Activated CD8-positive, alpha-beta T cell treated with anti-CD3 and anti-CD28 coated beads, Interleukin-2, amount 10 ng/mL, durations not matched to agents 7 days and 5 days (primary cell): ENCODE measurements around the gene PPM1D. TPM values are rescaled to one million over a fixed set of nuclear protein-coding genes. Genes with fewer than 3 reads are reported as not detected.
"Not testable (repeated sequence)": the region's sequence is repeated elsewhere in the genome, so short reads cannot be mapped to it uniquely, and the experiment has no call there.

Experiments used
- ATAC-seq: fragments of 150-1000 bp; cut with Tn5 transposase; one replicate; pipeline ENCODE4 v1.10.0; 2021; ENCODE audit warnings: moderate library complexity
- CTCF ChIA-PET: fragments of 350-600 bp; sonication (Branson Sonifier 250); formaldehyde crosslinking; loops from one replicate; lab custom pipeline; 2021; ENCODE audit warnings: antibody characterized with exemption; lab: Charles Lee
- POLR2A ChIA-PET: fragments of 350-600 bp; sonication (Branson Sonifier 250); formaldehyde crosslinking; loops from one replicate; lab custom pipeline; 2021; ENCODE audit warnings: antibody characterized with exemption; lab: Charles Lee
- DNase-seq: peaks from one replicate; pipeline ENCODE4 v3.0.0-alpha.2; 2020
- H3K27ac Mint-ChIP-seq: one replicate; pipeline ENCODE4 v1.8.0; 2021; ENCODE audit warnings: mild to moderate bottlenecking, mixed read lengths
- H3K27me3 Mint-ChIP-seq: one replicate; pipeline ENCODE4 v1.8.0; 2021; ENCODE audit warnings: low read depth, mixed read lengths
- H3K36me3 Mint-ChIP-seq: one replicate; pipeline ENCODE4 v1.8.0; 2021; ENCODE audit warnings: low read depth, mixed read lengths
- H3K4me1 Mint-ChIP-seq: one replicate; pipeline ENCODE4 v1.8.0; 2021; ENCODE audit warnings: low read depth, mixed read lengths
- H3K4me3 Mint-ChIP-seq: one replicate; pipeline ENCODE4 v1.8.0; 2021; ENCODE audit warnings: mild to moderate bottlenecking, mixed read lengths
- H3K9me3 Mint-ChIP-seq: one replicate; pipeline ENCODE4 v1.8.0; 2022; ENCODE audit warnings: mixed read lengths; ENCODE audit not compliant: insufficient read depth
- total RNA-seq, 2 experiments: library from RNA; stranded (reverse); gene quantifications; one replicate each; pipeline ENCODE4 v1.2.3, GENCODE V29; 2021

The PPM1D gene
- total RNA-seq, result 10 to 100 TPM; 20.4 to 21.2 TPM

DNA sequence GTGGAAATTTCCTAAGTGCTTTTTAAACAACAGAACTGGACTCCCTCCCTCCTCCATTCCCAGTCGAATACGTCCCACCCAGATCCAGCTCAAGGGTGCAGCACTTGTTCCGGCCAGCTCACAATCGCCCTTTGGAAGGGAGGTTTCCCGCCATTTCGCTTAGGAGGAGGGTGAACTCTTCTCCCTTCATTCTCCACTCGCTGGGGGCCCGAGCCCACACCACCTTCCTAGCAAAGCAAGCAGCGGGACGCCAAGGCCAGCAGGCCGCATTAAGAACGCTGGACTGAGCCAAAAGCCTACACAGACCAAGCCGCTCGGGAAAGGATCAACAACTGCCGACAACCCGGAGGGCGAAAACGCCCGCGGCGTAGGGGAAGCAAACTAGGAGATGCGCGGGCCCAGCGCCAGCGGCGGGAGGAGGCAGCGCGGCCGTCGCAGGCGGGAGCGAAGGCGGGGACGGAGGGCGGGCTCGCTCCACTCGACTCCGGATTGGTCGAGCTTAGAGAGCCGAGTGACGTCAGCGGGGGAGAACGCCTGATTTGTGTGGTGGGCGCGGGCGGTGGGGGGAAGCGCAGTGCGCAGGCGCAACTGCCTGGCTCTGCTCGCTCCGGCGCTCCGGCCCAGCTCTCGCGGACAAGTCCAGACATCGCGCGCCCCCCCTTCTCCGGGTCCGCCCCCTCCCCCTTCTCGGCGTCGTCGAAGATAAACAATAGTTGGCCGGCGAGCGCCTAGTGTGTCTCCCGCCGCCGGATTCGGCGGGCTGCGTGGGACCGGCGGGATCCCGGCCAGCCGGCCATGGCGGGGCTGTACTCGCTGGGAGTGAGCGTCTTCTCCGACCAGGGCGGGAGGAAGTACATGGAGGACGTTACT, at the start of gene PPM1D:
Gene PPM1D, plus strand, starts transcription at position 574 of the 870 bp plus-strand sequence. Its CDS starts 222 bp downstream, at position 796.
- ATAC-seq (peak; percentile 95), DNase-seq (peak; percentile 99)
- ChIA-PET CTCF (interaction anchor here (0.7 to 2.7 kb wide), 6 partner anchors 23 to 1035 kb away, joined by 3 to 21 read pairs (median 3); partner anchors contain the start of gene DHX40), POLR2A (interaction anchor here (0.7 to 2.1 kb wide), 18 partner anchors 9 to 752 kb away, joined by 3 to 13 read pairs (median 3); partner anchors contain the start of gene USP32)
- Mint-ChIP-seq H3K27ac (peak within 1 kb of the TSS; percentile 96), H3K27me3 (peaks cover 2% of the 10 kb centered on the region), H3K4me3 (peak within 1 kb of the TSS; percentile 92), H3K36me3 (peaks cover 16% of the 10 kb centered on the region), H3K4me1 (peaks cover 39% of the 10 kb centered on the region), H3K9me3 (no peaks in the 10 kb centered on the region)

DNA sequence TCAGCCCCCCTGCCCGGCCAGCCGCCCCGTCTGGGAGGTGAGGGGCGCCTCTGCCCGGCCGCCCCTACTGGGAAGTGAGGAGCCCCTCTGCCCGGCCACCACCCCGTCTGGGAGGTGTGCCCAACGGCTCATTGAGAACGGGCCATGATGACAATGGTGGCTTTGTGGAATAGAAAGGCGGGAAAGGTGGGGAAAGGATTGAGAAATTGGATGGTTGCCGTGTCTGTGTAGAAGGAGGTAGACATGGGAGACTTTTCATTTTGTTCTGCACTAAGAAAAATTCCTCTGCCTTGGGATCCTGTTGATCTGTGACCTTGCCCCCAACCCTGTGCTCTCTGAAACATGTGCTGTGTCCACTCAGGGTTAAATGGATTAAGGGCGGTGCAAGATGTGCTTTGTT, 47.7 kb upstream of the PPM1D start:
- H3K4me1 Mint-ChIP-seq, H3K27ac Mint-ChIP-seq, H3K9me3 Mint-ChIP-seq, DNase-seq, CTCF ChIA-PET, POLR2A ChIA-PET, H3K36me3 Mint-ChIP-seq, H3K4me3 Mint-ChIP-seq, H3K27me3 Mint-ChIP-seq, ATAC-seq: not testable (repeated sequence)

DNA sequence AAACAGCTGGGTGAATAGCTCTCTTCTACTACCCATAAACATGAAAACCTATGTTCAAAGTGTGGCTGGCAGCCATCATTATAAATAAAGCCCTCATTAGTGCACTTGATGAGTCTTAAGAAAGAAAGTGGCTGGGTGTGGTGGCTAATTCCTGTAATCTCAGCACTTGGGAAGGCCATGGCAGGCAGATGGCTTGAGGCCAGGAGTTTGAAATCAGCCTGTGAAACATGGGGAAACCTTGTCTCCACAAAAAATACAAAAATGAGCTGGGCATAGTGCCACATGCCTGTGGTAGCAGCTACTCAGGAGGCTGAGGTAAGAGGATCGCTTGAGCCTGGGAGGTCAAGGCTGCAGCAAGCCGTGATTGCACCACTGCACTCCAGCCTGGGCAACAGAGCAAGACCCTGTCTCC, 45.6 kb upstream of the PPM1D start:
- DNase-seq (no peak), ATAC-seq (no peak)
- ChIA-PET CTCF (interaction anchor here (1.5 to 5.0 kb wide), 2 partner anchors 16 to 45 kb away, joined by 3 to 16 read pairs; partner anchors contain the start of gene PPM1D), POLR2A (interaction anchor here (0.6 kb wide), 1 partner anchor 33 kb away, joined by 4 read pairs; no protein-coding TSS in a partner anchor)
- H3K9me3 Mint-ChIP-seq, result peaks cover 12% of the 10 kb centered on the region
- H3K36me3 Mint-ChIP-seq, result no peaks in the 10 kb centered on the region
- H3K4me3 Mint-ChIP-seq, result no peak overlapping the region
- no peak overlapping the region for H3K27ac Mint-ChIP-seq
- no peaks in the 10 kb centered on the region for H3K27me3 Mint-ChIP-seq
- no peaks in the 10 kb centered on the region for H3K4me1 Mint-ChIP-seq

DNA sequence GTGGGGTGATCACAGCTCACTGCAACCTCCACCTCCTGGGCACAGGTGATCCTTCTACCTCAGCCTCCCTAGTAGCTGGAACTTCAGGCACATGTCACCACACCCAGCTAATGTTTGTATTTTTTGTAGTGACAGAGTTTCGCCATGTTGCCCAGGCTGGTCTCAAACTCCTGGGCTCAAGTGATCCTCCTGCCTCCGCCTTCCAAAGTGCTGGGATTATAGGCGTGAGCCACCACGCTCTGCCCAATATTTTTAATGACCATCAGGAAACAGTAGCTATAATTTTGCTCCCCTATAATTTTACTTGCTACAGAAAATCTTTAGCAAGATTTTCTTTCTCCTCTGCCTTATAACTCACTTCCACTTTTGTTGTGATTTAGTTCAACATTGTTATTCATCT, 44.2 kb upstream of the PPM1D start:
- H3K4me3 Mint-ChIP-seq, result no peak overlapping the region
- no peak overlapping the region for H3K27ac Mint-ChIP-seq
- DNase-seq (no peak), ATAC-seq (no peak)
- no peaks in the 10 kb centered on the region for H3K36me3 Mint-ChIP-seq
- no peaks in the 10 kb centered on the region for H3K27me3 Mint-ChIP-seq
- CTCF ChIA-PET, result interaction anchor here (5.0 kb wide), 1 partner anchor 14 kb away, joined by 16 read pairs; no protein-coding TSS in a partner anchor
- peaks cover 12% of the 10 kb centered on the region for H3K9me3 Mint-ChIP-seq
- POLR2A ChIA-PET, result no interaction called here
- no peaks in the 10 kb centered on the region for H3K4me1 Mint-ChIP-seq

DNA sequence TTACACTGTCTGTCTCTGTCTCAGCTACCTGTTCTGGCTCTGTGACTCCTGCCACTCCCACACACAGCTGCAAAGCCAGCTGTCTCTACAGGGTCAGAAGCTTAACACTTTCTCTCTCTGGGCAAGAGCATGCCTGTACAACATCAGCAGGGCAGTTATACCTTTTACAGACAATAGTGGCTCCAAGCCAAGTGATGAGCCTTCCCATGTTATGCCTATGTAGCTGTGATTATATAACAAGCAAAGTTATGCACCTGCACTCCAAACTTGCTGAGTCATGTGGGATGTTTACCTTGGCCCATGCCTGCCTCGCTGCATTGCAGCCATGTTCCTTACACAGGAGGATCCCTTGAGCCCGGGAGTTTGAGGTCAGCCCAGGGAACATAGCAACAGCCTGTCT, 42.2 kb upstream of the PPM1D start:
- H3K27me3 Mint-ChIP-seq, result no peaks in the 10 kb centered on the region
- no peak for DNase-seq
- H3K27ac Mint-ChIP-seq, result no peak overlapping the region
- POLR2A ChIA-PET, result no interaction called here
- H3K4me1 Mint-ChIP-seq, result no peaks in the 10 kb centered on the region
- peaks cover 11% of the 10 kb centered on the region for H3K9me3 Mint-ChIP-seq
- ATAC-seq, result no peak
- no peak overlapping the region for H3K4me3 Mint-ChIP-seq
- CTCF ChIA-PET, result interaction anchor here (5.0 kb wide), 1 partner anchor 12 kb away, joined by 16 read pairs; no protein-coding TSS in a partner anchor
- no peaks in the 10 kb centered on the region for H3K36me3 Mint-ChIP-seq

DNA sequence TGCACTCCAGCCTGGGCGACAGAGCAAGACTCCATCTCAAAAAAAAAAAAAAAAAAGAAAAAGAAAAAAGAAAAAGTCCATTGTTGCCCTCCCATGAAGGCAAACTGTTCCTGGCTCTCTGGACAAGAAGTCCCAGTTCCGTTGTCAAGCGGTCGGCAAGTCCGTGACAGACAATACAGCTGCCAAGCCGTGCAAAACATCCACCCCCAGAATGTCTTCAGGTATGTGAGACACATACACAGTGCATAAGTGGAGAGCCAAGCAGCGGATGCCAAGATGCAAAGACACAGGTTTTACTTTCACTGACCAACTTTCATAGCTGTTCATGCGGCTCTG, 40.4 kb upstream of the PPM1D start:
- no peak for ATAC-seq
- Mint-ChIP-seq H3K4me1 (no peaks in the 10 kb centered on the region), H3K4me3 (no peak overlapping the region), H3K27me3 (peaks cover 3% of the 10 kb centered on the region), H3K9me3 (peaks cover 7% of the 10 kb centered on the region), H3K36me3 (no peaks in the 10 kb centered on the region), H3K27ac (no peak overlapping the region)
- ChIA-PET CTCF (no interaction called here), POLR2A (interaction anchor here (0.7 kb wide), 1 partner anchor 11 kb away, joined by 3 read pairs; no protein-coding TSS in a partner anchor)
- no peak for DNase-seq

DNA sequence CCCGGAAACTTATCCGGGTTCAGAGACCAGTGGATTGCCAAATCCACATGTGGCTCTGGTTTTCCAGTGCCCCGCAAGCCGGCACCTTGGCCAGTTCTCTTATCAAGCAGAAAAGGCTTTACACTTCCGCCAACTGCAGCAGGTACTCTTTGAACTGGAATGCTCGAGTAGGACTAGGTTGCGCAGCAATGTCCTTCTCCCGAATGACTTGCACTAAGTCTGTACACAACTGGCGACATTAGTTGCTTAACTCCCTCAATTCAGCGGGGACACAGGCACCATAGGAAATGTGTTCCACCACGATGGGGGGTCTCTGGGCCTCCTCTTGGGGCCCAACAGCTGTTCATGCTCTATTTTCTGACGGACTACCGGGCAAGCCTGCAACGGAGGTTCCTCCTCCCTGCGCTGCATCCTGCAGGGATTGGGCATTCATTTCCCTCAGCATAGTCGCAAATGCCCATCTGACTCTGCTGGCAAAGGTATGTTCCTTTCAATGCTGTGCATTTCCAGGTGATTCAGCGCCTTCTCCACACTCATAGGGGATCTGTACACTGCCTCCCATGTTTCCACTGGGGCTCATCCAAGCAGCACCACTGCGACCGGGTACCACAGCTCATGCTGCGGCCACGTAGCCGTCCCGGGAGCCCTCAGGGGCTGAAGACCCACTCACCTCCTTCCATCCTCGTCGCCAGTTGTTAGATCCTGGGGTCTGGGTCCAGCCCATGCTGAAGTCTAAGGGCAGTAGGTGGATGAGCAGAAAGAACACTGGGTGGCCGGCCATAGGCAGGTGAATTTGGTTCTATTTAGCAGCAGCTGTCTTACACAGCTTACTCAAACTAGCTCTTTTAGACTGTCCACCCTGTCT, 39.8 kb upstream of the PPM1D start:
- no peaks in the 10 kb centered on the region for H3K36me3 Mint-ChIP-seq
- no peak for ATAC-seq
- no peaks in the 10 kb centered on the region for H3K4me1 Mint-ChIP-seq
- no peak for DNase-seq
- peaks cover 3% of the 10 kb centered on the region for H3K27me3 Mint-ChIP-seq
- peaks cover 7% of the 10 kb centered on the region for H3K9me3 Mint-ChIP-seq
- CTCF ChIA-PET, result no interaction called here
- H3K27ac Mint-ChIP-seq, result no peak overlapping the region
- no peak overlapping the region for H3K4me3 Mint-ChIP-seq
- POLR2A ChIA-PET, result interaction anchor here (0.7 kb wide), 1 partner anchor 12 kb away, joined by 3 read pairs; no protein-coding TSS in a partner anchor

DNA sequence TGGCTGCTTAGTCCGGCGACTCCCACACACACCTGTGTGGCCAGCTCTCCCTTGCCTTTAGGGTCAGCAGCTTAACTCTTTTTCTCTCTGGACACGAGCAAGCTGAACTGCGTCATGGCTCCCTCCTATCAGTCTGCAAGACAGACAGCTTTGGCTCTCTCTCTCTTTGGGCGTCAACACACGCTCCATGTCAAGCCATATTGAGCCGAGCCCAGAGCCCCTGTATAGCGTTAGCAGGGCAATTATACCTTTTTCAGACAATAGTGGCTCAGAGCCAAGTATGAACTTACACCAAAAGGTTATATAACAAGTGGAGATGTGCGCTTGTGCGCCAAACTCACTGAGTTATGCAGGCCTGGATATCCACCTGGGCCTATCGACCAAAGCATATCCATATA, 39.1 kb upstream of the PPM1D start:
- Mint-ChIP-seq H3K36me3 (no peaks in the 10 kb centered on the region), H3K27me3 (peaks cover 3% of the 10 kb centered on the region), H3K27ac (no peak overlapping the region), H3K9me3 (peaks cover 7% of the 10 kb centered on the region), H3K4me1 (no peaks in the 10 kb centered on the region), H3K4me3 (no peak overlapping the region)
- POLR2A ChIA-PET, result no interaction called here
- DNase-seq, result no peak
- no peak for ATAC-seq
- CTCF ChIA-PET, result no interaction called here

DNA sequence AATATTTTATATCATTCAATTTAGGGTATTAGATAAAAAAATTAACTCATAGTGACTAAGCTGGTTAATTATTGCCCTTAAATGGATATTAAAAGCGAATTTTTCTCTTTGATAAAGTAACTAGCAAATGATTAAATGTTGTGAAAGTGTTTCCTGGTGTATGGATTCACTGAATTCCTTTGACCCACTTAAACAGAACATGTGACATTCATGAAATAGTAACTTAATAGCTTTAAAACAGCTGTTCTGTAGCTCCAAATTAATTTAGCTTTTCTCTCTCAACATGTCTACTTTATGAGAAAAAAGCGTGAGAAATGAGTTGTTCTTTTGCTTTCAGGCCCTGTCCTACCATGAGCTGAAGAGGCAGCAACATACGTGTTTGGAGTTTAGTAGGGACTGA, 37.6 kb upstream of the PPM1D start:
- Mint-ChIP-seq H3K4me3 (no peak overlapping the region), H3K27me3 (peaks cover 3% of the 10 kb centered on the region), H3K4me1 (no peaks in the 10 kb centered on the region), H3K36me3 (no peaks in the 10 kb centered on the region), H3K27ac (no peak overlapping the region), H3K9me3 (peaks cover 4% of the 10 kb centered on the region)
- no peak for ATAC-seq
- CTCF ChIA-PET, result interaction anchor here (1.2 kb wide), 1 partner anchor 9 kb away, joined by 5 read pairs; no protein-coding TSS in a partner anchor
- no peak for DNase-seq
- POLR2A ChIA-PET, result interaction anchor here (0.6 kb wide), 1 partner anchor 164 kb away, joined by 3 read pairs; no protein-coding TSS in a partner anchor

DNA sequence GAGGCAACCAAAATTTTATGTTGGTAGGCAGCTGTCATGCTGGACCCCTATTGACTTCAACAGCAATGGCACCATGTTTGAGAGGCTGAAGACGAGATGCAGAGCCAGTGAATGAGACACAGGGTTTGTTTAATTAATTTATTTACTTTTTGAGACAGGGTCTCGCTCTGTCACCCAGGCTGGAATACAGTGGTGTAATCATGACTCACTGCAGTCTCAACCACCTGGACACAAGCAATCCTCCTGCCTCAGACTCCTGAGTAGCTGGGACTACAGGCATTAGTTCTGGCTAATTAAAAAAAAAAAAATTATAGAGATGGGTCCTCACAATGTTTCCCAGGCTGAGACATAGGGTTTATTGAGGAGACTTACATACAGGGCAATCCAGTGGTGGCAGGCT, 36.2 kb upstream of the PPM1D start:
- Mint-ChIP-seq H3K36me3 (no peaks in the 10 kb centered on the region), H3K27ac (no peak overlapping the region), H3K9me3 (no peaks in the 10 kb centered on the region), H3K27me3 (peaks cover 3% of the 10 kb centered on the region), H3K4me3 (no peak overlapping the region), H3K4me1 (no peaks in the 10 kb centered on the region)
- ChIA-PET CTCF (no interaction called here), POLR2A (no interaction called here)
- DNase-seq (no peak), ATAC-seq (no peak)

DNA sequence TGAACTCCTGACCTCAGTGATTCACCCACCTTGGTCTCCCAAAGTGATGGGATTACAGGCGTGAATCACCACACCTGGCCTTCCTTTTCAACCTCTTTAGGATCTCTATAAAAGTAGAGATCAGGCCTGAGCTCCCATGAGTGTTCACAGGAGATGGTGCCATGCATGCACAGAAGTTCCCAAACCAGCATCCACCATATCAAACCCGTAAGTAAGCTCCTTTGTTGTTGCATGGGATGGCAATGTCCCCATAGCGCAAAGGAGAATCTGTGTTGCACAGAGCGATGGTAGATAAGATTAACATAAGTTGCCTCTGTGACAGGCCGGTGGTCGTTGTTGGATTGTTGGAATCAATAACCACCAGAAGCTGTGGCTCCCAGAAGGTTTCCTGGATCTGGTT, 34.8 kb upstream of the PPM1D start:
- POLR2A ChIA-PET, result interaction anchor here (0.8 to 1.0 kb wide), 3 partner anchors 10 to 35 kb away, joined by 3 to 4 read pairs (median 3); partner anchors contain the start of gene PPM1D
- CTCF ChIA-PET, result interaction anchor here (1.0 kb wide), 1 partner anchor 39 kb away, joined by 3 read pairs; no protein-coding TSS in a partner anchor
- H3K4me1 Mint-ChIP-seq, result no peaks in the 10 kb centered on the region
- H3K27me3 Mint-ChIP-seq, result peaks cover 3% of the 10 kb centered on the region
- ATAC-seq (no peak), DNase-seq (no peak)
- no peak overlapping the region for H3K4me3 Mint-ChIP-seq
- no peaks in the 10 kb centered on the region for H3K36me3 Mint-ChIP-seq
- no peak overlapping the region for H3K27ac Mint-ChIP-seq
- H3K9me3 Mint-ChIP-seq, result no peaks in the 10 kb centered on the region
